Adipocyte (in vitro differentiated cells): ENCODE results near the gene RNF175.

ENCODE experiments used
- DNase-seq: peaks from one replicate; pipeline ENCODE4 v3.0.0-alpha.2; 2015; ENCODE audit warnings: low read depth
- H3K27me3 ChIP-seq: replicated peaks from 2 replicates; pipeline ENCODE4 v1.7.0; 2013; ENCODE audit warnings: mild to moderate bottlenecking, low read length, moderate library complexity; ENCODE audit not compliant: control insufficient read depth, insufficient read depth
- H3K36me3 ChIP-seq: 2 replicates; pipeline ENCODE4 v1.7.0; 2013; ENCODE audit warnings: low read length, mild to moderate bottlenecking, moderate library complexity; ENCODE audit not compliant: control insufficient read depth, insufficient read depth, severe bottlenecking
- H3K4me1 ChIP-seq: 2 replicates; pipeline ENCODE4 v1.7.0; 2013; ENCODE audit warnings: mild to moderate bottlenecking, low read length, moderate library complexity; ENCODE audit not compliant: control insufficient read depth, insufficient read depth
- H3K4me3 ChIP-seq: 2 replicates; pipeline ENCODE4 v1.7.0; 2013; ENCODE audit warnings: mild to moderate bottlenecking, low read length, moderate library complexity
- H3K9ac ChIP-seq: 2 replicates; pipeline ENCODE4 v1.7.0; 2013; ENCODE audit warnings: mild to moderate bottlenecking, low read length, moderate library complexity
- H3K9me3 ChIP-seq: 2 replicates; pipeline ENCODE4 v1.7.0; 2013; ENCODE audit warnings: mild to moderate bottlenecking, low read length, moderate library complexity; ENCODE audit not compliant: control insufficient read depth

Gene RNF175

DNA sequence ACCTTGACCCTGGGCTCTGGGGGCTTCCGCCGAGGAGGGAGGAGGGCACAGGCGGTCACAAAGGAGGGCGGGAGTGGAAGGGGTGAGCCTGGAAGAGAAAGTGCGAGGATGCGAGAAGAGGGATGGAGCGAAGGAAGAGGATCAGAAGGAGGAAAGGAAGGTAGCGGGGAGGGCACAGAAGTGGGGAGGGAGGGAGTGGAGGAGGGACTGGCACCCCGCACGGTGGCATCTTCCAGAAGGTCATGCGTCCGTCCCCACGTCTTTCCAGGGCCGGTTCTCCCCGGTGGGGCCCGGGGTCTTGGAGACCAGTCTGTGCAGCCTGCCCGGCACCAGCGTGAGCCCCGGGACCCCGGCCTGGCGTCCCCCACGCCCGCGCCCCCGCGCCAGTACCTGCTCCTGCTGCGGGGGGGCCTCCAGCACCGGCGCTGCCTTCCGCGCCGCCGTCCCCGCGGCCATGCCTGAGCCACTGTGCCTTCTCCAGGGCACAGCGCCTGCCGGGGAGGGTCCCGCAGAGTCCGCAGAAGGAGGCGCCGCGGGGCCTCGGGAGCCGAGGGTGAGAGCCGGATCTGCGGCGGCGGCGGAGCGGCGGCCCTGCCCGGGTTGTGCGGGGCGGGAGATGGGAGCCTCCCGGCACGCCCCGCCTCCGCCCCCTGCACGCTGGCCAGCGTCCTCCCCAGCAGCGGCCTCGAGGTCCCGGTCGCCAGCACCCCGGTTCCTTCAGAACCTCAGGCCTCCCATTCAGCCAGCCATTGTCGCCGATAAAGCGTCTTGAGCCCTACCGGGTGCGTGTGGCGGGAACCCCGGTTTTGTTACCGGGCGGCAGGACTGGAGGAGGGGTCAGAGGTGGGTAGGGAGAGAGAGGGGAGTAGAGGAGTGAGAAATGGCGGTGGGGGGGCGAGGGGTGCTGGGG is at the start of gene RNF175:
Gene RNF175, minus strand, starts transcription at position 618 of the 910 bp plus-strand sequence. Its CDS starts 162 bp downstream, at position 456.
- Histone ChIP-seq H3K4me3 (peak within 1 kb of the TSS; percentile 65), H3K36me3 (no peaks in the 10 kb centered on the region), H3K4me1 (peaks cover 3% of the 10 kb centered on the region), H3K27me3 (peaks cover 42% of the 10 kb centered on the region), H3K9ac (no peak within 1 kb of the TSS), H3K9me3 (peaks cover 3% of the 10 kb centered on the region)
- peak; percentile 56 for DNase-seq

DNA sequence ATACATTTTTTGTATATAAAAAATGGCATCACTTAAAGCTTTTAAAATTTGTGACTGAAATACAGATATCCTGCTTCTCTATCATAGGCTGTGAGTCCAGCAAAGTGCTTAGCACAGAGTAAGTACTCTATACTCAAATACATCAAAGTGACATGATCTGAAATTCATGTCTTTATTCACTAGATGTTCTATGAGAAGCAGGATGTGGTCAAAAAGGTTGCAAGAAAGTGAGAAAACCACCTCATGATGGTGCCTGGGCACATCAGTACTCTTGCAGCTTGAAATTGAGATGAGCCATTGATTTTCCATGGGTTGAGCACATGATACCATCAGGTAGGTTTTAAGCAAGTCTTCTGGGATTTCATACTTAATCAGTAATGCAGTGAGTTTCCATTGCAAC is 49.5 kb upstream of the RNF175 start:
- no peak for DNase-seq
- no peaks in the 10 kb centered on the region for H3K9me3 ChIP-seq
- no peaks in the 10 kb centered on the region for H3K27me3 ChIP-seq
- H3K4me3 ChIP-seq: no peak overlapping the region
- no peak overlapping the region for H3K9ac ChIP-seq
- peaks cover 9% of the 10 kb centered on the region for H3K4me1 ChIP-seq
- H3K36me3 ChIP-seq: no peaks in the 10 kb centered on the region

DNA sequence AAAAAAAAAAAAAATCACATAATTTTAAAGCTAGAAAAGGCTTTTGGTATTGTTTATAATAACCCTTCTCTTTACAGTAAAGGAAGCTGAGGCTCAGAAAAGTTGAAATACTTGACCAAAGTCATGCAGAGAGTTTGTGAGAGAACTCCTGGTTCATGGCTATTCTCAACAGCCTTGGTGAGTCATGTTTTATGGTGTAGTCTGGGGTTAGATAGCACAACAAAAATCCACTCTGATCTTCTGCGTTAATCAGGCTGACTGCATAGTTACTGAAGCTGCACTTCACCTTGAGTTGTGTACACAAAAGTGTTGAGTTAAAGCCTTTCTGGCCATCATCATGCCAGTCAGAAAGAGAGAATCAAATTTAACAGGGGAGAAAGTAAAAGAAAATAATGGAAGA is 48.4 kb upstream of the RNF175 start:
- no peak for DNase-seq
- Histone ChIP-seq H3K36me3 (no peaks in the 10 kb centered on the region), H3K4me1 (peaks cover 9% of the 10 kb centered on the region), H3K9ac (no peak overlapping the region), H3K27me3 (no peaks in the 10 kb centered on the region), H3K4me3 (no peak overlapping the region), H3K9me3 (no peaks in the 10 kb centered on the region)

DNA sequence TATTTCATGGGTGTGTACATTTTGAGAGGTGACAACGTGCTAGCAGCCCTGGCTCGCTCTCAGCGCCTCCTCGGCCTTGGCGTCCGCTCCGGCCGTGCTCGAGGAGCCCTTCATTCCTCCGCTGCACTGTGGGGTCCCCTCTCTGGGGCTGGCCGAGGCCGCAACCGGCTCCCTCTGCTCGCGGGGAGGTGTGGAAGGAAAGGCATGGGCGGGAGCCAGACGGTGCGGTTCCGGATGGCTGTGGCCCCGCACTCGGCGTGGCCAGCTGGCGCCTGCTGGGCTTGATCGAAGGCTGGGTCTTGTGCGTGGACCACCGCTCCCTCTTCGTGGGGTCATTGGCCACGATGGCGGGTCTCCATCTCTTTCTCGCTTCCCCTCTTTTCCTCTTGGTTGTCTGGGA is 46.2 kb upstream of the RNF175 start:
- Histone ChIP-seq H3K4me1 (peaks cover 5% of the 10 kb centered on the region), H3K9me3 (no peaks in the 10 kb centered on the region), H3K36me3 (no peaks in the 10 kb centered on the region), H3K9ac (no peak overlapping the region), H3K27me3 (no peaks in the 10 kb centered on the region), H3K4me3 (no peak overlapping the region)
- no peak for DNase-seq

DNA sequence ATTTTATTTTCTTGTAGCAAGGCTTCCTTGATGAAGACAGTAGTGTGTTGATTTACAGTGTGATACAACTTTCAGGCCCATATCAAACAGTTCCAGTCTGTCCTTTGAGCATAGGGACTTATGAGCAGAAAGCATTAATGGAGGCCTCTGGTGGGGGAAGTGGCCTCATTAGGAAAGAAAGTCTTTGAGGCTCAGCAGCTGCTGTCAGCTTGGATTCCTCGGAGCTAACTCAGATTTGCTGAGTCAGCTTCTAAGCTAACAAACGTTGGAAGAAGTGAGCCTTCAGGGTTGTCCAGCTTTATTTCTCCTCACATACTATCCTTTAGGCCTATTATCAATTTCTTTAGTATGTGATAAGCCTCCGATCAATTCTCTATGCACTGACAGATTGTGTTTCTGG is 44.9 kb upstream of the RNF175 start:
- Histone ChIP-seq H3K36me3 (no peaks in the 10 kb centered on the region), H3K4me1 (peaks cover 9% of the 10 kb centered on the region), H3K9me3 (no peaks in the 10 kb centered on the region), H3K9ac (no peak overlapping the region), H3K4me3 (no peak overlapping the region), H3K27me3 (no peaks in the 10 kb centered on the region)
- DNase-seq: peak; percentile 46

DNA sequence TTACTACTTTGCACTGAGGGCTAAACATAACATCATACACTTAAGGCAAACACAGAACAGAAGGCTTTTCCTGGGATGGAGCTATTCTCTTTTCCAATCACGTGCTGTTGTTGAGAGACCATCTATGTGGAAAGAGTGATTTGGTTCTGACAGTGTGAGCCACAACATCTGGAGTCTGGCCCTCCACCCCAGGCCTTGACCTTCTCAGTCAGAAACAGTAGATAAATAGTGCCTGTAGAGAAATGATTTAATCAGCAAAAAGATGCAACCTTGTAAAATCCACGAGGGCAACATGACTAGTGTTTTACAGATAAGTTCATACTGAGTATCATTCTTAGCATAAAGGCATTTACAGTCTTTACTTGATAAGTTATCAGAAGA is 39.9 kb upstream of the RNF175 start:
- no peak overlapping the region for H3K4me3 ChIP-seq
- no peaks in the 10 kb centered on the region for H3K36me3 ChIP-seq
- DNase-seq: no peak
- no peak overlapping the region for H3K9ac ChIP-seq
- peaks cover 17% of the 10 kb centered on the region for H3K4me1 ChIP-seq
- H3K27me3 ChIP-seq: no peaks in the 10 kb centered on the region
- H3K9me3 ChIP-seq: no peaks in the 10 kb centered on the region

DNA sequence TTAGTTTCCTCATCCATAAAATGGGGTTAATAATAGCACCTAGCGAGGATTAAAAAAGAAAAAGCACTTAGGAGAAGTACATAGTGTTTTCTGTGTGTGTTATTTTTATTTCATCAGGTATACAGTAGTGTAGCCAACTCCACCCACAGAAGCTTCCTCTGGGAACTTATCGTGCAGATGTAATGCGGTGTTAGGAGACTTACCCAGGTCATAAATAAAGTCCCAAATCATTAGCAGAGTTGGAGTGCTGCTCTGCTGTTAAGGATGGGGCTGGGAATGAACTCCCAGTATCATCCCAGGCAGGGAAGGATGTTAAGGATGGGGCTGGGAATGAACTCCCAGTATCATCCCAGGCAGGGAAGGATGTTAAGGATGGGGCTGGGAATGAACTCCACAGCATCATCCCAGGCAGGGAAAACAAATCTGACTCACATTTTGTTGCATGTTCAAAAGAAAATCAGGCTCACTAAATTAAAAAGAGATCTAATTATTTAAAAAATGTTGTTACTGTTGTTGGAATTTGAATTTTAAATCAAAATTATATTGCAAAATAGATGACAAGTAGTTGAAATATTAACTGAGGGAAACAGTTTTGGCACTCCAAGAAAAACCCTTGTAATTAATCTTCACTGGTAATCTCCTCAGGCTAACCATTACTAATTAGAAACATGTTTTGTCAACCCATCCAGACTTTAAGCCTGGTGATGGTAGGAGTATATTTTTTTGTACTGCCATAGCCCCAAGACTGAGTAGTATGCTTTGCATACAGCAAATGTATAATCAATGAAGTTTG is 39.3 kb upstream of the RNF175 start:
- H3K9me3 ChIP-seq: no peaks in the 10 kb centered on the region
- H3K36me3 ChIP-seq: no peaks in the 10 kb centered on the region
- H3K9ac ChIP-seq: no peak overlapping the region
- H3K27me3 ChIP-seq: no peaks in the 10 kb centered on the region
- no peak for DNase-seq
- H3K4me3 ChIP-seq: no peak overlapping the region
- peaks cover 15% of the 10 kb centered on the region for H3K4me1 ChIP-seq

DNA sequence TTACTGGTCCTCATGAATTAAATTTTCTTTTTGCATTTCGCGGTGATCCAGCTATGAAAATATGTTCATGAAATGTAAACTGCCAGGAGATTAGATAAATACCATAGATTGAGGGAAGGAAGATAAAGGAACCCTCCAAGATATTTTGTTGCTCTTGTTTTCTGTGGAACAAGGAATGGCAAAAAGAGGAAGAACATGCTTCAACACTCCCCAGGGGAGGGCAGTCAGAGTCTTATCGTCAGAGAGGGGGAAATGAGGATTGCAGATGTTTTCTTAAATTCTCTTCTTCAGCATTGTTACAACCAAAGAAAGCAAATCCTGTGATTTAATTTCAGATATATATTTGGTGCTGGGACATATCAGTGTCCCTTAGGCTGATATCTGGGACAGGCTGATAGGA is 38.6 kb upstream of the RNF175 start:
- DNase-seq: no peak
- Histone ChIP-seq H3K4me1 (peaks cover 15% of the 10 kb centered on the region), H3K4me3 (no peak overlapping the region), H3K9ac (no peak overlapping the region), H3K27me3 (no peaks in the 10 kb centered on the region), H3K9me3 (no peaks in the 10 kb centered on the region), H3K36me3 (no peaks in the 10 kb centered on the region)

DNA sequence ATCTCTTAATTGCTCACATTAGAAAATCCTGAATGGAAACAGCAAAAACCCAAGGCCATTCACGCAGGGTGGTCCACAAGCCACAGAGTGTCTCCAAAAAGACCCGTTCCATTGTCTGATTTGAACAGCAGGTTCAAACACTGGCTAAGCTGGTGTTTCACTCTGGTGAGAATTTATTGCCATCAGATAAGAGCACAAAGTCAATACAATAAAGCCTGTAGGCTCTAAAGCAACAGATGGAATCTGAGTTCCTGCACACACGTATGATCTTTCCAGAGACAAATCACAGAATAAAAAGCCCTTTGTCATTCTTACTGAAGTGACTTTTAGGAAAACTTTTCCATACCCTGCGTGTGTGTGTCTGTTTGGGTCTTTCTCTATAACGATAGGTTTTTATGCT is 34.2 kb upstream of the RNF175 start:
- Histone ChIP-seq H3K4me1 (peaks cover 17% of the 10 kb centered on the region), H3K36me3 (no peaks in the 10 kb centered on the region), H3K9ac (no peak overlapping the region), H3K9me3 (no peaks in the 10 kb centered on the region), H3K27me3 (peaks cover 25% of the 10 kb centered on the region), H3K4me3 (no peak overlapping the region)
- no peak for DNase-seq

DNA sequence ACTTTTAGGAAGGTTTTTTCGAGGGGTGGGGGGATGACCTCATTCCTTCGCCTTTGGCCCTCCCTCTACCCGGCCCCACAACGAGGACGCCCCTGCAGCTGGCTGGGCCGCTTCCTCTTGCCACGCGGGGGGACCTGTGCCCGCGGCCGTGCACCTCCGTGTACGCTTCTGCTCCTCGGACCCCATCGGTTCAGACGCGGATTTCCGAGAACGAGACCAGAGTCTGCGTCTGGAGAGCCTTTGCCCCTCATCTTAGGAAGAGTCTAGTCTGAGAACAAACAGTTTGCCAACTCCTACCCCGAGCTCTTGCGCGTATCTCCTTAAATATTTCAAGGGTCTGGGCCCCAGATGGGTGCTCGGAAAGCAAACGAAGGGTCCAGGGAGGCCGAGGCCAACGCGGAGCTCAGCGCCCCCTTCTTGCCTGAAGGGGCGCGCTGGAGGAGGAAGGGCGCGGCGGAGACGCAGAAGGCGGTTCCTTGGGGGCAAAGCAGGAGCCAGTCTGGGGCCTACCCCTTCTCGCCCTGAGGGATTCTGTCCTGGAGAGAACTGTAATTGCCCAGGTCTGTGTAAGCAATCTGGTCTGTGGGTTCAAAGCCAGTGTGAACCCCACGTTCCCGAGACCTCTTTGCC is 32.9 kb upstream of the RNF175 start:
- Histone ChIP-seq H3K27me3 (peaks cover 30% of the 10 kb centered on the region), H3K36me3 (no peaks in the 10 kb centered on the region), H3K9me3 (no peaks in the 10 kb centered on the region), H3K4me3 (peak overlapping the region; percentile 73), H3K9ac (peak overlapping the region; percentile 50), H3K4me1 (peaks cover 18% of the 10 kb centered on the region)
- no peak for DNase-seq
